ENCODE results near the gene GPHN.

DNA sequence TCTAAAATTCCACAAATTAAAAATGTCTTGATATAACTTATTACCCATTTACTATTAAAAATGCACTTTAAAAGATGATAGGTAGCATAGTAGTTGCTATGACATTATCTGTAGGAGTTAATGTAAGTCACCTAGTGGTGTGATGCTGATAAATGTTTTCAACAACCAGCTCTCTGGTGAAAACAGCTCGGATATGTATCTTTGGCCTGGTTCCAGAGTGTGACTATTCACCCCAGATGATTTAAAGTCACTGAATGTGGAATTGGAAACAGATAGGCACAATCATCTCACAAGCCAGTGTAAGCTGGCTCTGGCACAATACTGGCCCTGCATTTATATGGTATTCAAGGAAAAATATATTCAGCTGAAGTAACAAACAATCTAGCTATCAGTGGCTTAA is 31.0 kb upstream of the GPHN start:
- TF ChIP-seq CTCF (IDR thresholded peaks at IDR 0.05; ENCODE audit: low read depth, low read length) (no peak), MYC (IDR thresholded peaks at IDR 0.05; ENCODE audit: low read depth, low read length) (no peak)
